ENCODE measurements around the gene SPTLC1. TPM values are rescaled to one million over a fixed set of nuclear protein-coding genes. Genes with fewer than 3 reads are reported as not detected.
"Not testable (repeated sequence)": the region's sequence is repeated elsewhere in the genome, so short reads cannot be mapped to it uniquely, and the experiment has no call there.

The SPTLC1 gene
- total RNA-seq, 1 experiment from 2014 or later: 72.7 TPM

GRCh38 chr9:92160786-92161185 lies 45.6 kb upstream of the SPTLC1 start:
- Mint-ChIP-seq H3K9me3 (ENCODE audit: low read depth, unreplicated experiment) (no peaks in the 10 kb centered on the region), H3K36me3 (ENCODE audit: insufficient read depth, unreplicated experiment) (no peaks in the 10 kb centered on the region), H3K4me3 (ENCODE audit: low read depth, unreplicated experiment) (no peak overlapping the region), H3K27ac (ENCODE audit: unreplicated experiment) (no peak overlapping the region), H3K27me3 (ENCODE audit: unreplicated experiment) (peaks cover 35% of the 10 kb centered on the region), H3K4me1 (ENCODE audit: low read depth, unreplicated experiment) (no peaks in the 10 kb centered on the region)
- no TSS peak for BruUV-seq (replicated peaks)
- no peak for TF ChIP-seq CTCF (IDR thresholded peaks at IDR 0.05; ENCODE audit: unreplicated experiment)
- intact Hi-C loops (cut with micrococcal nuclease; ENCODE audit: unreplicated experiment): no loop called here
- DNase-seq: no peak
- CTCF ChIA-PET: no interaction called here

- no peaks in the 10 kb centered on the region for H3K36me3 Mint-ChIP-seq (ENCODE audit: insufficient read depth, unreplicated experiment)
- peaks cover 20% of the 10 kb centered on the region for H3K27me3 Mint-ChIP-seq (ENCODE audit: unreplicated experiment)
- intact Hi-C loops (cut with micrococcal nuclease; ENCODE audit: unreplicated experiment): no loop called here
- no peak for TF ChIP-seq CTCF (IDR thresholded peaks at IDR 0.05; ENCODE audit: unreplicated experiment)
- no peak overlapping the region for H3K4me3 Mint-ChIP-seq (ENCODE audit: low read depth, unreplicated experiment)
- CTCF ChIA-PET: no interaction called here
- no TSS peak for BruUV-seq (replicated peaks)
- no peak for DNase-seq
- no peaks in the 10 kb centered on the region for H3K4me1 Mint-ChIP-seq (ENCODE audit: low read depth, unreplicated experiment)
- no peaks in the 10 kb centered on the region for H3K9me3 Mint-ChIP-seq (ENCODE audit: low read depth, unreplicated experiment)
- H3K27ac Mint-ChIP-seq (ENCODE audit: unreplicated experiment): no peak overlapping the region
Measured at GRCh38 chr9:92159058-92159457, 43.8 kb upstream of the SPTLC1 start.

GRCh38 chr9:92158097-92158601 lies 42.9 kb upstream of the SPTLC1 start:
- no TSS peak for BruUV-seq (replicated peaks)

DNA sequence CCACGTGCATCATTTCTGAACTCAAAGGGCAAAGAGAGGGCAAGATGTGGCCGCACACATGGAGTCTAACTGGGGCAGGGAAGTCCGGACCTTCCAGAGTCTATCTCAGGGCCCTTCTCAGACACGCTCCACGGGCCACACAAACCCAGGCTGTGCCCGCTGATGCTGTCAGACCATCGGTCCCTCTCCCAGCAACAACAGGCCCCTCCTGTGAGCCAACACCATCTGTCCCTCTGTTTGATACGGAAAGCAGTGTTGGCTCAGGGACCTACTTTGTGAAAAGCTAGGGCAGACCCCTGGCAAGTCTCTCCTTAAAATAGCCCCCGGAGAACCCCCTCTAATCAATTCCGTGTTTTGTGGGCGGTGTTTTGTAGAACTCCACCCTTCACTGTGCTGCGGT lies 40.5 kb upstream of the SPTLC1 start:
- H3K36me3 Mint-ChIP-seq (ENCODE audit: insufficient read depth, unreplicated experiment); DNase-seq; H3K4me1 Mint-ChIP-seq (ENCODE audit: low read depth, unreplicated experiment); BruUV-seq (replicated peaks); H3K9me3 Mint-ChIP-seq (ENCODE audit: low read depth, unreplicated experiment); CTCF ChIA-PET; intact Hi-C loops (cut with micrococcal nuclease; ENCODE audit: unreplicated experiment); H3K27ac Mint-ChIP-seq (ENCODE audit: unreplicated experiment); H3K4me3 Mint-ChIP-seq (ENCODE audit: low read depth, unreplicated experiment): not testable (repeated sequence)
- H3K27me3 Mint-ChIP-seq (ENCODE audit: unreplicated experiment): peaks cover 18% of the 10 kb centered on the region

More at GRCh38 chr9:92158097-92158601, 42.9 kb upstream of the SPTLC1 start:
- TF ChIP-seq CTCF (IDR thresholded peaks at IDR 0.05; ENCODE audit: unreplicated experiment): no peak
- Mint-ChIP-seq H3K27me3 (ENCODE audit: unreplicated experiment) (peaks cover 18% of the 10 kb centered on the region), H3K4me1 (ENCODE audit: low read depth, unreplicated experiment) (no peaks in the 10 kb centered on the region), H3K27ac (ENCODE audit: unreplicated experiment) (no peak overlapping the region), H3K4me3 (ENCODE audit: low read depth, unreplicated experiment) (no peak overlapping the region), H3K9me3 (ENCODE audit: low read depth, unreplicated experiment) (no peaks in the 10 kb centered on the region), H3K36me3 (ENCODE audit: insufficient read depth, unreplicated experiment) (no peaks in the 10 kb centered on the region)
- intact Hi-C loops (cut with micrococcal nuclease; ENCODE audit: unreplicated experiment): no loop called here
- CTCF ChIA-PET: no interaction called here
- no peak for DNase-seq

- no TSS peak for BruUV-seq (replicated peaks)
- Mint-ChIP-seq H3K9me3 (ENCODE audit: low read depth, unreplicated experiment) (no peaks in the 10 kb centered on the region), H3K36me3 (ENCODE audit: insufficient read depth, unreplicated experiment) (no peaks in the 10 kb centered on the region), H3K4me1 (ENCODE audit: low read depth, unreplicated experiment) (no peaks in the 10 kb centered on the region), H3K27ac (ENCODE audit: unreplicated experiment) (no peak overlapping the region), H3K27me3 (ENCODE audit: unreplicated experiment) (peaks cover 18% of the 10 kb centered on the region), H3K4me3 (ENCODE audit: low read depth, unreplicated experiment) (no peak overlapping the region)
- intact Hi-C loops (cut with micrococcal nuclease; ENCODE audit: unreplicated experiment): no loop called here
- CTCF ChIA-PET: no interaction called here
- DNase-seq: no peak
- TF ChIP-seq CTCF (IDR thresholded peaks at IDR 0.05; ENCODE audit: unreplicated experiment): no peak
Measured at GRCh38 chr9:92155221-92155620, 40.0 kb upstream of the SPTLC1 start.

DNA sequence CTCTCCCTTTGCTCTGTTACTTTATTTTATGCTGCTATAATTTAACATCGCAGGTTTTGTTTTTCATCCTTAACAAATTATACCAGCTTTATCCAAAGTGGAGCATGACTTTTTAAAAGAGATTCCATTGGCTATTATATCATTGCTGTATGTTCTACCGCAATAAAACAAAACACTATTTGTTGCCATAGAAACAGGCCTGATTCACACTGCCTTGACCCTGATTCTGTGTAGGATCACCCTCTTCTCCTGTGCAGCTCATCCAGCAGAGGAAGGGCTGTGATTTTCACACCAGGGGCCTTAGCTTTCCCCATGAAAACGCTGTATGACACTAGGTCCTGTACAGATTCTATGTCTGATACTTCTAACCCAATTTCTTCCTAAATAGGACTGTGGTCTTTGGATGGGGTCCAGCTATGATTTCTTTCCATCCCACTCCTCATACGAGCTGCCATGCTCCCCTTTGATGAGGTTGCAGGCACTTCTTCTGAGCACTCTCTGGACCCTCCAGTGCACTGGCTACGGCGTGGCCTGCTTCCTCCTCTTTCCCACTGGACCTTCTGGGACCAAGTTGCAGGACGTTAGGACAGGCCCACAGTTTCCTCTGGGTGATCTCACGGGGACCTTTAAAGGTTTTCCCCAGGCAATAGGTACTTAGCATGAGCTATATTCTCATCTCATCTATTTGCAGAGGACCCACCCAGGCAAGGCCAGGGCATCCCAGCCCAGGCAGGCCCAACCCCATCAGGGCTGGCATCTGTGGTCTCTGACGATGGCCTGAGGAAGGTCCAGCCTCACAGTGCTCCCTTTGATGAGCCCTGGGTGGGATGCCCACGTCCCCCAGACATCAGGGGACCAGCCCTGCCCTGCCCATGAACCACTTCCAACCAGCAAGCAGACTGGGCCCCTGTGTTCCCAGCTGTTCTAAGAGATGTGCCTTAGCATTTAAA lies 38.5 kb upstream of the SPTLC1 start:
- H3K4me1 Mint-ChIP-seq (ENCODE audit: low read depth, unreplicated experiment); BruUV-seq (replicated peaks); intact Hi-C loops (cut with micrococcal nuclease; ENCODE audit: unreplicated experiment); CTCF ChIA-PET; DNase-seq; H3K9me3 Mint-ChIP-seq (ENCODE audit: low read depth, unreplicated experiment); H3K4me3 Mint-ChIP-seq (ENCODE audit: low read depth, unreplicated experiment); H3K27ac Mint-ChIP-seq (ENCODE audit: unreplicated experiment); H3K36me3 Mint-ChIP-seq (ENCODE audit: insufficient read depth, unreplicated experiment); H3K27me3 Mint-ChIP-seq (ENCODE audit: unreplicated experiment): not testable (repeated sequence)

Measured in Calu3 (cell line).